NCI-H2196 (cell line): ENCODE measurements around the gene SRSF10.
"Not testable (repeated sequence)": the region's sequence is repeated elsewhere in the genome, so short reads cannot be mapped to it uniquely, and the experiment has no call there.

Source experiments
- DNase-seq: peaks from one replicate; lab custom pipeline; 2025; ENCODE audit not compliant: unreplicated experiment; lab: John Stamatoyannopoulos, UW

SRSF10 gene

DNA sequence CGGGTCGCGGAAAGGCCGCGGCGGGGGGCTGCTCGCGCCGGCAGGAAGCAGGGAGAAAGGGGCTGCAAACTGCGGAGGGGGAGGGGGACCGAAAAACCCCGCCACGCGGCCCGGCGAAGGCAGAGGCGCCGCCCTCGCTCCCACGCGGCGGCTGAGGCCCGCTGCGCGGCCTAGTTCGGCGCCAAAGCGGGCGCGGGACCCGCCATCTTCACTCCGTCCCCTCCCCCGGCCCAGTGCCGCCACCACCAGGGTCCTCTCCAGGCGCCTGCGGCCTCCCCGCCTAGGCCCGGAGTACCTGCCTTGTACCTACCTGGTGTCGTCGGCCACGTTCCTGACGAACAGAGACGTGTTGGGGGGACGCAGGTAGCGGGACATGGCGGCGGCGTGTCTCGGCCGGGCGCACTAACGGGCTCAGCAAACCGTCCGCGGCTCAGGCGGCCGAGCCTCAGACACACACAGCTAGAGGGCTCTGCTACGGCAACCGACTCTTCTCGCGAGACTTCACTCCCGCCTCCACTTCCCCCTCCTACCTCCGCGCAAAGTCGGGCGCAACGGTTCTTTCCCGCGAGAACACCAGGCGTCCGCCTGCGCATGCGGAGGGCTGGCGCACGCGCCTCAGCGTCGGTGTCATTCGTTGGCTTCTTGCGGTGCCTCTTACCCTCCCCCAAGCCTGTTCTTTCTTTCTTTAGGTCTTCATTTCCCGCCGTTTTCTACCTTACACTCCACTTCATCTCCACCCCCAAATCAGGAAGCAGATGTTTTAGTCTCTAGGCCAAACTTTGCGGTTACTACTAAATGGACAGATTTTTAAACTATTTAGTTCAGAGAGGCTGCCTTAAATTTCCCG lies at the start of gene SRSF10:
Gene SRSF10 (minus strand): TSS at position 447 of the 847 bp plus-strand sequence. CDS start 72 bp downstream, at position 375.
- DNase-seq = peak; percentile 99

DNA sequence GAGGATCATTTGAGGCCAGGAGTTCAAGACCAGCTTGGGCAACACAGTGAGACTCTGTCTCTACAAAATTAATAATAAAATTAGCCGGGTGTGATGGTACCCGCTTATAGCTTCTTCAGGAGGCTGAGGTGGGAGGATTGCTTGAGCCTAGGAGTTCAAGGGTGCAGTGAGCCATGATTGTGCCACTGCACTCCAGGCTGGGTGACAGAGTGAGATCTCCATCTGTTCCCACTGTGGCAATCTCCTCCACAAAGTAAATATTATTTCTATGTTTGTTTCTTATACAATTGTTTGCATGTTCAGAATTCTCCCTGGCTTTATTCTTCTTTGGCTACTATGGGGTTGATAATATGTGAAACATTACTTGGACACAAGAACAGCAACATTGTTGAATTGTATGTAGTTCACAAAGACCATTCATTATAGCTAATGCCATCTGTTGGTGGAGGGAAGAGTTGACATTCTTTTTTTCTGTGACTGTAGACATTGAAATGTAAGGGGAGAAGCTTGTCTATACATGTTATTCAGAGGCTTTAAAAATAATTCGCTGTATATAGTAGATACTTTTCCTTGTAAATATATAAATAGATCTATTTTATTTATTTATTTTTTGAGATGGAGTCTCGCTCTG lies 47.8 kb upstream of the SRSF10 start:
- DNase-seq = peak; percentile 38

DNA sequence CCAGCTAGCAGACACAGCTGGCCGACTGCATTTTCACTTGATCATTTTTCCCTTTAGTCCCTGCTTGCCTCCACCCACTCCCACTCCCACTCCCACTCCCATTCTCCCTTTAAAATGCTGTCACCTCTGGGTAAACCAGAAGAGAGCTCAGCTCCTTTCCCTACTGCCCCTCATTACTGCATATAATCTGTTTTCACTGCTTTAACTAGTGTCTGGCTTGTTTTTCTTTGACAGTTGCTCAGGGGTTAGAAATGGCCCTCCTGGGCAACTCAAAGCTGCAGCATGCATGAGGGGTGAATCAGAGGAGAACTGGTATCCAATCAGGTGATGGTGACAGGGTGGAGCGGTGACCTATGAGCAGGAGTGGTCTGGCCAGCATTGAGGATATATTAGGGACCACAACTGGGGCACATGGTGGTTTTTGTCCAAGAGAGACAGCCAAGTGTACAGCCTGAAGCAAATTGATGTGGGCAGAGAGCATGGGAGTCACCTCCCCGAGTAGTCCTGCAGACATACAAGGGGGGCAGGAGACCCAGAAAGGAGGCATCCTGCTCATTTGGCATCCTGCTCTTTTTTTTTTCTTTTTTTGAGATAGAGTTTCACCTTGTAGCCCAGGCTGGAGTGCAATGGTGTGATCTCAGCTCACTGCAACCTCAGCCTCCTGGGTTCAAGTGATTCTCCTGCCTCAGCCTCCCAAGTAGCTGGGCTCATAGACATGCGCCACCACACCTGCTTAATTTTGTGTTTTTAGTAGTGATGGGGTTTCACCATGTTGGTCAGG lies 42.6 kb upstream of the SRSF10 start:
- DNase-seq = no peak

DNA sequence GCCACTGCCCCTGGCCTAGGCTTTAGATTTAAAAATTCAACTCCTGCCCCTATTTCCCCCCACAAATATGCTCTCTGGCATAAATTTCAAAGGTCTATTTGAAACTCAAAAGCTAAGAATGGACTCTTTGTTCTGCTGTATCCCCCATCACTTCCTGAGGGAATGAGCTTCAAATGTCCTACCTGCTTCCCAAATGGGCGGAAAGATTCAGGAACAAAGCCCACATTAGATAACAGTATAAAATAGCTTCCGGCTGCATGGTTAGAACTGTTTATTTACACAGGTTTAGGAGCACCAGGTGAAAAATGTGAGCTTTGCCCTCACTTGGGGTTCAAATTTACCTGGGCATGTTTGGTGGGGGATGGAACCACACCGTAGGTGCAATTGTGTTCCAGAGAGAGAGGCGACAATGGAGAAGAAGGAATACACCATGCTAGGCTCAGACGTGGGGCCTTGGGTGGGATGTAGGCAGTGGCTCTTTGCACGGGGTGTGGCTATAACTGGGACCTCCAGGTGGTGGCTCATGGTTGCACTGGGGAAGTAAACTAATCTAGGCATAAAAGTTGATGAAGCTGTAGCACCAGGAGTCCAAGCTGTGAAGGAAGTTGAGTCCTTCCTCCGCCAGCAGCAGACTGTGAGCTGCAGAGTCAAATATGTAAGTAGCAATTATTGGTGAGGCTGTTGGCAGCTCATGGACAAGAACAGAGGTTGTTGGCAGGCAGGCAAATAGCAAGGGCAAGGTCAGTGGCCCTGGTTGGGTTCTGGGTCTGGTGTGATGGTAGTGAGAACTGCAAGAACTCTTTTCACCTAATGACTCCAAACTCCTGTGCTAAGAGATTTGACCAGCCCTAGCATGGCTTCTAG lies 41.5 kb upstream of the SRSF10 start:
- no peak for DNase-seq

DNA sequence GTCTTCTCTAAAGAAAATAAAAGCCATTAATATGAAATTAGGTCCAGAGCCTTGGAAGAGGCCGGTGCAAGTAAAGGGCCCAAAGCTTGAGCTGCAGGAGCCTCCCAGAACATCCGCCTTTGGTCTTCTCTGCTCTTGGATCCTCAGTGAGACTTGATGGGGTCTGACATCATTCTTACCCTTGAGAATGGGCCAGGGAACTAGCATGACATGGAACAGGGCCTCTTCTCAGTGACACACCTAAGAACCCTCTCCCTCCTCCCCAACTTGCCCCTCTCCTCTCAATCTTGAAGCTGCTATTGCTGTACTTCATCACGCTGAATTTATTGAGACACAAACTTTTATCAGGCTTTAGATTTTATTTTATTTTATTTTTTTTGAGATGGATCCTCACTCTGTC lies 40.3 kb upstream of the SRSF10 start:
- no peak for DNase-seq

DNA sequence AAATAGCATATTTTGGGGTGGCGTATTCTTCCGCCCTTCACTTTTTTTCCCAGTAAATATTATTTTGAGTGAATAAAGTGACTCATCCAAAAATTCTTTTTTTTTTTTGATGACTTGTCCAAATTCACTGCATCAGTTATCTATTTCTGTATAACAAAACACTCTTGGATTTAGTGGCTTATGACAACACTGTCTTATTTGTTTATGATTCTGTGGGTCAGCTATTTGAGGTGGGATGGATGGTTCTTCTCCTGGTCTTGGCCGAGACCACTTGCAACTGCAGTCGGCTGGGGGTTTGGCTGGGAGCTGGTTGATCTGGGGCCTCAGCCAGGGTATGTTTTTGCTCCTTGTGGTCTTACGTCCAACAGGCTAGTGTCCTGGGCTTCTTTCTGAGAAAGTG lies 39.9 kb upstream of the SRSF10 start:
- no peak for DNase-seq

DNA sequence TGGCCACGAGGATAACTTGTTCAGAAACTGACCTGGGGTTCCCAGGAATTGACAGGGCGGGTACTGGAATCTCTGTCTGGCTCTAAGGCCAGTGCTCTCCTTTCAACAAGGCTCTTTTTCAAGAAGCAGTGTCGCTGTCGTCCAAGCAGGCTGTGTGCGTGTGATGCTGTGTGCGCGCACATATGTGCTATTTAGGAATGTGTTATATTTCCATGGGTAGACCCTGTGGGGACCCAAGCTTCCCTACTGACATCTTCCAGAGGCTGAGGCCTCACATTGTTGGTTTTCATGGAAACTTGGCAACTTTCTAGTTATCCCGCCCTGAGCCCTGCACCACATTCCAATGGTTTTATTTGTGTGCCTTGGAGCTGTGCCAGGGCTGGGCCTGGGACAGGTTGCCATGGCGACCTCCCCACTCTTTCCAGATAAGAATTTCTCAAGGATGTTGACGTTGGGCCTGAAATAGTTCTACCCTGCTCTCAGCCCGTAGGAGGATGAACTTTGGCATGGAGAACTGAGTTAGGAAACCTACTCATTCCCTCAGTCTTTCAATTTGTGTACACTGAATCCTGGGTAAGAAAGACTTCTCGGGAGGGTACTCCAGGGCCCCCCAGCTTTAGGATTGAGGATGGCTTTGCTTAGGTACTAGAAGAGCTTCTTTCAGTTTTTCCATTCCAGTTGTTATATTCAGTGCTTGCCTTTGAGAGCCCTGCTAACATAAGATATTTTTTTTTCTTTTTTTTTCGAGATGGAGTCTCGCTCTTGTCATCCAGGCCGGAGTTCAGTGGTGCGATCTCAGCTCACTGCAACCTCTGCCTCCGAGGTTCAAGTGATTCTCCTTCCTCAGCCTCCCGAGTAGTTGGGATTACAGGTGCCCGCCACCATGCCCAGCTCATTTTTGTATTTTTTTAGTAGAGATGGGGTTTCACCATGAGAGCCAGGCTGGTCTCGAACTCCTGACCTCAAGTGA lies 38.8 kb upstream of the SRSF10 start:
- peak; percentile 73 for DNase-seq

DNA sequence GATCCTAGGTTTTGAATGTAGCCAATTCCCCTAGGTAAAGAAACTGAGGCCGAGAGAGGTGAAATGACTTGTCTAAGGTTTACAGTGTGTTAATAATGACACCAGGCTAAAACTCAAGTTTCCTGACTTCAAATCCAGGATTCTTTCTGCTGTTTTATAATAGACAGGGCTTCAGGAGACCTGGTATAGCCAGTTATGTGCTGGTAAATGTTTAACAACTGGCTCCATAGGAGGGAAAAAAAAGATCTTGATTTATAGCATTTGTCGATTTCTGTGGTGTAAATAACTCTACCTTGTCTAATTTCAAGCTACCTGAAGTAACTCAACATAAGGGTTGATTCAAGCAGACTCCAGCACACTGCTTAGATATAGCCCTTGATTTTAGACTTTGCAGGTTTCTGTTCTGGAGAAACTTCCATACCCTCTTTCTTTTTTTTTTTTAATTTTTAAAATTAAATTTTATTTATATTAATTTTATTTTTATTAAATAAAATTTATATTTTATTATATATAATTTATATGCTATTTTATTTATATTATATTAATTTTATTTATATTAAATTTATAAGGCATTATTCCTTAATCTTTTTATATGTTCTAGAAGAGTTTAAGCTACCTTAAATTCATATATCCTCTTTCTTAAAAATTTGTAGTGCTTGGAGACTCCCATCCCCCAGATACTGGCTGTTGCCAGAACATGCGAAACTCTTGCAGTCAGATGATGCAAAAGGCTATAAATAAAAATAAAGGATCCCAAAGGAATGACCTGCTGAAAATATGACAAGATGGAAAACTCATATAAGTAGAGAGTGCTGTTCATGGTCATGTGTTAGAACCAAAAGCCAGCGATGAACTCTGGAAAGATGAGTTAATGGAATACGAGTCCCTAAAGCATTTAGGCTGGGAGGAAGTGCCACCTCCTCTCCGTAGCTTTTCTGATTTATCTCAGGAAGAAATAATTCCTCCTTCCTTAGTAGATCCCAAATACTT lies 35.4 kb upstream of the SRSF10 start:
- no peak for DNase-seq

DNA sequence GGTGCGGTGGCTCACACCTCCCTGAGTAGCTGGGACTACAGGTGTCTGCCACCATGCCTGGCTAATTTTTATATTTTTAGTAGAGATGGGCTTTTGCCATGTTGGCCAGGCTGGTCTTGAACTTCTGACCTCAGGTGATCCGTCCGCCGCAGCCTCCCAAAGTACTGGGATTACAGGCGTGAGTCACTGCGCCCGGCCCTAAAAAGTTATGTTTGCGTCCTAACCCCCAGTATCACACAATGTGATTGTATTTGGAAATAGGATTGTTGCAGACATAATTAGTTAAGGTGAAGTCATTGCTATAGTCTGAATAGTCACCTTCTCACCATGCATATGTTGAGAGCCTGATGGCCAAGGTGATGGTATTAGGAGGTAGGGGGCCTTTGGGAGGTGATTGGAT lies 32.8 kb upstream of the SRSF10 start:
- DNase-seq = not testable (repeated sequence)

DNA sequence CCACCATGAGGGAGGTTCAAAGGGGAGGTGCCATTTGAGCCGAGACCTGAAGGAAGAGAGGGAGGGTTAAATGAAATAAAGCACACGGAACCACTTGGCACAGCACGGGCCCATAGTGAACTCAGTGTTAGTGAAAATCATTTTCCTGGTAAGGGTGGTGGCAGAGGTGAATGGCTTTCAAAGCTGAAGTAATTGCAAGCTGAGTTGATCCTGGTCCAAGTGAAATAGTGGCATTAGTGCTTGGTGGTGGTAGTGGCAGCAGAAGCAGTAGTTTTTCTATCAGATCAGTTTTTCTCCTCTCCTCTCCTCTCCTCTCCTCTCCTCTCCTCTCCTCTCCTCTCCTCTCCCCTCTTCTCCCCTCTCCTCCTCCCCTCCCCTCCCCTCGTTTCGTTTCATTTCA lies 30.5 kb upstream of the SRSF10 start:
- no peak for DNase-seq

DNA sequence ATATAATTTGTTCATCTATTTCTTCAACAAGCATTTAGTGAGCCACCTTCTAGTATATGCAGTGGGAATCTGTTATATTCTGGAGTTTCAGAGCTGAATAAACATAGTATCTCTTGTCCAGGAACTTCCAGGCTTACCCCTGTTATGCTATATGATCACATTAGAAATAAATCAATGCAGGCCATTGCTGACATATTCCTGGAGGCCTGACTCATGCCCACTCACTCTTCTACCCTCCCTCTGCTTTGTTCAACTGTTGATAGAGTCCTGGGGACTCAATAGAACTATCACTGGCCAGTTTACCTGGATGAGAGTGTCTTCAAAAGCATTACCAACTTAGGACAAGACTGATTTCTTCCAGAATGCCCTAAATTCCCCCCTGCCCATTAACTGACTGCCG lies 29.3 kb upstream of the SRSF10 start:
- no peak for DNase-seq

DNA sequence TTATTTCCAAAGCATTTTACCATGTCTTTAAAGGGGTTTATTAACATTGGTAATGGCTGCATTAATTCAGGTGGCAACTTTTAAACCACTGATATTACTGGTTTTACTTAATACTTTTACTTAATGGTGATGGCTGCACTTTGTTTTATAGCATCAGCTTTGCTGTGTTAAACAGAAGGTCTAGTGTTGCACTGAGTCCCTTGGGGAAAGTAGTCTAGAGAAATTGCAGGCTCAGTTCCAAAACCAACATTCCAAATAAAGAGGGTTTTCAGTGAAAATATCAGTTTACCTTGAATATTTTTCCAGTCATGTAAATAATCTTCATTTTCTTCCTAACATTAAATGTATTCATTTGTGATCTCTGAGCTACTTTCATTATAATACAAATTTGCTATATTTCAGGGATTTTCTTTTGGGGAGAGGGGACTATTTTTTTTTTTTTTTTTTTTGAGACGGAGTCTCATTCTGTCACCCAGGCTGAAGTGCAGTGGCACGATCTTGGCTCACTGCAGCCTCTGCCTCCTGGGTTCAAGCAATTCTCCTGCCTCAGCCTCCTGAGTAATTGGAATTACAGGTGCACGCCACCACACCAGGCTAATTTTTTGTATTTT lies 28.6 kb upstream of the SRSF10 start:
- DNase-seq = peak; percentile 13

DNA sequence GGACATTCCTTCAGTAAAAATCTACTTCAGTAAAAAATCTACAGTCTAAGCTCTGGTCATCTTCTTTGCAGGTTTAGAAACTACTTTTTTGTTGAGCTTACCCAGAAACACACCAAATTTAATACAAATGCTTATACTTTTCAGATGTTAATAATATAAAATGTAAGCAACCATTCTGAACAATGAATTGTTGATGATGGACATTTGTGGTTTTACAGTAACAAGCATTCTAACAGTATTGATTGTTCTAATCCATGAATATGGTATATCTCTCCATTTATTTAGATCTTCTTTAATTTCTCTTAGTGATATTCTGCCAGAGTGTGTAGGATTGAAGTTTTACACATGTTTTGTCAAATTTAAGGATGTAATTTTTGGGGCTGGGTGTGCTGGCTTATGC lies 27.0 kb upstream of the SRSF10 start:
- DNase-seq = no peak

DNA sequence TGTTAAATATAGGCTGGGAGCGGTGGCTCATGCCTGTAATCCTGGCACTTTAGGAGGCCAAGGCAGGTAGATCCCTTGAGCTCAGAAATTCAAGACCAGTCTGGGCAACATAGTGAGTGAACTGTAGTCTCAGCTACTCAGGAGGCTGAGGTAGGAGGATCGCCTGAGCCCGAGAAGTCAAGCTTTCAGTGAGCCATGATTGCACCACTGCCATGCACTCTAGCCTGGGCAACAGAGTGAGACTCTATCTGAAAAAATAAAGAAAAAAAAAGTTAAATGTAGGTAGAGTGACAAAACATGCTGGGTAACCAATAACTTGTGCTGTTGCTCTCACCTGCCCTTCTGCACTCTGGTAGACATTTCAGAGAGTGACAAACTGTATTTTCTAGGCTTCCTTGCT lies 25.0 kb upstream of the SRSF10 start:
- no peak for DNase-seq

DNA sequence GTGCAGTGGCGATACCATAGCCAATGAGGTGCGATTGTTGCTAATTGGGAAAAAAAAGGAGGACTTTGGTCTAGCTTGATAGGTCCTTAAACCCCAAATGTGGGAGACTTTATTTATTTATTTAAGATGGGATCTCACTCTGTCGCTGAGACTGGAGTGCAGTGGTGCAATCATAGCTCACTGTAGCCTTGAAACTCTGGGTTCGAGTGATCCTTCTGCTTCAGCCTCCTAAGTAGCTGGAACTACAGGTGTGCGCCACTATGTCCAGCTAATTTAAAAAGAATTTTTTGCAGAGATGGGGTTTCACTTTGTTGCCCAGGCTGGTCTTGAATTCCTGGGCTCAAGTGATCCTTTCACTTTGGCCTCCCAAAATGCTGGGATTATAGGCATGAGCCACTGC lies 24.0 kb upstream of the SRSF10 start:
- DNase-seq = no peak

DNA sequence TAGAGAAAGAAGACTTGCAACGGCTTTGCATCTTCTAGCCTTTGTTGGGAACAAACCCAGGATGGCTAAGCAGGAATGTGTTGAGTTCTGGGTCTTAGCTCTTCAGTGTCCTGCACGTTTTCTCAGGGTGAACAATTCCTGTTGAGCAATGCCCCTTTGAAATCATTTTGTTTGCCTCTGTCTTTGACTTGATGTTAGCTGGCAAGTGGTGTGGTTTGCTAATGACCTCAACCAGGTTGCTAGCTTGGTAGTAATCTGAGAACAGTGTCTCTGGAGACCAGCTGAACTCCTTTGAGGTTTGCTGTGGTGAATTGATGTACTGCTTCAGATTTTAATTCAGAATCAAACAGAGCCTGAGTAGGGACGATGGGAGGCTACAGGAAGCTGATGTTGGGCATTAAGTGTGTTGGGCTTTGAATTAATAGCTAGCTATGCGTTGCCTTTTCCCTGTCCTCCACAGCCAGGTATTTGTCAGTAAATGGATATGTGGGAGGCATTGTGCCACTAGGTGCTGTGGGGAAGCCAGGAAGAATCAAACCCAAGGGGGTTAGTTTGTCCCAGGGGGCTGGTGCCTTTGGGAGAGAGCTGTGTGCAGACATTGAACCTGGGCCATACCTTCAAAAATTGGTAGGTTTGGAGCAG lies 23.3 kb upstream of the SRSF10 start:
- DNase-seq = peak; percentile 69

DNA sequence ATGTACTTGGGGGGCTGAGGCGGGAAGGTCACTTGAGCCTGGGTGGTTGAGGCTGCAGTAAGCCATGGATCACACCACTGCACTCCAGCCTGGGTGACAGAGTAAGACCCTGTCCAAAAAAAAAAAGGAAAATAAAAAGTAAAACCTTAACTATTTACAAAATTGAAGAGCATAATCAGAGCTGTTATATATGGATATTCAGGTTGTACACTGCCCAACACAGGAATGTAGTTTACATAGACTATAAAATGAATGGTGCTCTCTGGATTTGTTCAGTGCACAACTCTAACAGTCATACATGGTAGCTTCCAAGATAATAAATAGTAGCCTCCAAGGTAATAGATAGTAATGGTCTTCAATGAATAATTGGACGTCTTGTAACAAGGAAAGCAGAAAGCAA lies 22.6 kb upstream of the SRSF10 start:
- DNase-seq = no peak
